Activated CD4-positive, alpha-beta T cell treated with anti-CD3 and anti-CD28 coated beads for 36 hours (primary cell): Measurements from ENCODE around the gene SMIM12. TPM values are rescaled to one million over a fixed set of nuclear protein-coding genes. Genes with fewer than 3 reads are reported as not detected.

ENCODE experiments used
- ATAC-seq: fragments of 200-7000 bp; cut with Tn5 transposase; one replicate; pipeline ENCODE4 v1.10.0; 2021; ENCODE audit warnings: mild to moderate bottlenecking, moderate library complexity
- CTCF ChIA-PET: fragments of 350-600 bp; sonication (Branson Sonifier 250); formaldehyde crosslinking; loops from one replicate; lab custom pipeline; 2021; ENCODE audit warnings: antibody characterized with exemption; lab: Charles Lee
- POLR2A ChIA-PET: fragments of 350-600 bp; sonication (Branson Sonifier 250); formaldehyde crosslinking; loops from one replicate; lab custom pipeline; 2021; ENCODE audit warnings: antibody characterized with exemption, inconsistent platforms; lab: Charles Lee
- DNase-seq: peaks from one replicate; pipeline ENCODE4 v3.0.0-alpha.2; 2020
- H3K27ac Mint-ChIP-seq: one replicate; pipeline ENCODE4 v1.8.0; 2021; ENCODE audit warnings: mixed read lengths
- H3K27me3 Mint-ChIP-seq: one replicate; pipeline ENCODE4 v1.8.0; 2021; ENCODE audit warnings: mixed read lengths
- H3K36me3 Mint-ChIP-seq: one replicate; pipeline ENCODE4 v1.8.0; 2021; ENCODE audit warnings: low read depth, mixed read lengths
- H3K4me1 Mint-ChIP-seq: one replicate; pipeline ENCODE4 v1.8.0; 2021; ENCODE audit warnings: mixed read lengths
- H3K4me3 Mint-ChIP-seq: one replicate; pipeline ENCODE4 v1.8.0; 2021; ENCODE audit warnings: mild to moderate bottlenecking, moderate library complexity, mixed read lengths
- H3K9me3 Mint-ChIP-seq: one replicate; pipeline ENCODE4 v1.8.0; 2021; ENCODE audit warnings: low read depth, mixed read lengths
- intact Hi-C, 2 experiments: fragments of 100-400 bp; cut with DNase I in 1 of 2; cut with micrococcal nuclease in 1 of 2; formaldehyde crosslinking; loops; one replicate each; pipeline versions ENCODE4 v1.14.2 to v1.15.1; 2022 to 2024; cut with DNase I, micrococcal nuclease
- total RNA-seq, 2 experiments: library from RNA; stranded (reverse); gene quantifications; one replicate each; pipeline ENCODE4 v1.2.3, GENCODE V29; 2021

The SMIM12 gene
- total RNA-seq, 2 experiments from 2014 or later, result 42.4 to 45.0 TPM

DNA sequence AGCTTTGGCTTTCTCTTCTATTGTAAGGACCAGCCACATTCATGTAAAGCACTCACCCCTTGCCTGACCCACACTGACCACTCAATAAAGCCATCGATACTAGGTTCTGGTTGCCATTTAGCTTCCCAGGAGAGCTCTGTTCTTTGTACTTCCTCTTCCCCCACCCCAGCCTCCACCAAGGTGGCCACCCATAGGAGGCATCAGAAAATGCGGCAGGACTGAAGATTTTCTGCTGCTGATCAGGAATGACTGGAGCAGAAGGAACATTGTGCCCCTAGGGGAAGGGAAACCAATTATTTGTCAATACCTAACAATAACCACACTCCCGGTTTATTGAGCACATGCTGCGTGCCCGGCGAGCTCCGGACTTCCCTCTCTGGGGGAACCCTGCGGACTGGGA, 5.2 kb upstream of the SMIM12 start:
- Mint-ChIP-seq H3K9me3 (no peaks in the 10 kb centered on the region), H3K27me3 (no peaks in the 10 kb centered on the region), H3K4me3 (peak overlapping the region; percentile 72), H3K36me3 (no peaks in the 10 kb centered on the region), H3K4me1 (peaks cover 34% of the 10 kb centered on the region), H3K27ac (peak overlapping the region; percentile 49)
- intact Hi-C loops, result loop anchor here (5.0 to 10.0 kb wide), 3 partner anchors 210 to 1293 kb away; partner anchors contain the start of genes C1orf216 (in 1 of the 2), MAP7D1 (in 1 of the 2) and ZMYM1 (in 1 of the 2)
- no peak for DNase-seq
- no peak for ATAC-seq
- ChIA-PET POLR2A (no interaction called here), CTCF (interaction anchor here (0.6 to 4.5 kb wide), 4 partner anchors 11 to 78 kb away, joined by 4 to 50 read pairs (median 4); no protein-coding TSS in a partner anchor)

DNA sequence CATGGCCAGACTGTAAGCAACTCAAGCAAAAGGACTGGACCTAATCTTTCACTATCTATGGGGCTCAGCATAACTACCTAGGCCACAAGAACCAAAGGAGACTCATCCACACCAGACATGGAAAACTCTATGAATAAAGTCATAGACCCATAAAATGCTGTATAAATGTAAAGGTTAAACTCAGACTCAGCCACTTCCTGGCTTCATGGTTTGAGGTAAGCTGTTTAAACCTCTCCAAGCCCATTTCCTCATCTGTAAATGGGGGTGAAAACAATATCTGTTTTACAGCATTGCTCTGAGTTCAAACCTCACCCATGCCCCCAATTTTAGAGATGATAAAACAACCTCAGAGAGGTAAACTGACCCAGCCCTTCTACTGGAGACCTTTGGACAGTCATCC, 4.0 kb upstream of the SMIM12 start:
- no peaks in the 10 kb centered on the region for H3K27me3 Mint-ChIP-seq
- H3K4me3 Mint-ChIP-seq, result no peak overlapping the region
- no peaks in the 10 kb centered on the region for H3K9me3 Mint-ChIP-seq
- intact Hi-C loops, result loop anchor here in 1 of 2 experiments (10.0 kb wide), 1 partner anchor 211 kb away; the partner anchor contains the start of gene ZMYM1
- DNase-seq (no peak), ATAC-seq (no peak)
- POLR2A ChIA-PET, result no interaction called here
- no peak overlapping the region for H3K27ac Mint-ChIP-seq
- no peaks in the 10 kb centered on the region for H3K36me3 Mint-ChIP-seq
- CTCF ChIA-PET, result interaction anchor here (4.5 kb wide), 1 partner anchor 10 kb away, joined by 50 read pairs; no protein-coding TSS in a partner anchor
- peaks cover 40% of the 10 kb centered on the region for H3K4me1 Mint-ChIP-seq

DNA sequence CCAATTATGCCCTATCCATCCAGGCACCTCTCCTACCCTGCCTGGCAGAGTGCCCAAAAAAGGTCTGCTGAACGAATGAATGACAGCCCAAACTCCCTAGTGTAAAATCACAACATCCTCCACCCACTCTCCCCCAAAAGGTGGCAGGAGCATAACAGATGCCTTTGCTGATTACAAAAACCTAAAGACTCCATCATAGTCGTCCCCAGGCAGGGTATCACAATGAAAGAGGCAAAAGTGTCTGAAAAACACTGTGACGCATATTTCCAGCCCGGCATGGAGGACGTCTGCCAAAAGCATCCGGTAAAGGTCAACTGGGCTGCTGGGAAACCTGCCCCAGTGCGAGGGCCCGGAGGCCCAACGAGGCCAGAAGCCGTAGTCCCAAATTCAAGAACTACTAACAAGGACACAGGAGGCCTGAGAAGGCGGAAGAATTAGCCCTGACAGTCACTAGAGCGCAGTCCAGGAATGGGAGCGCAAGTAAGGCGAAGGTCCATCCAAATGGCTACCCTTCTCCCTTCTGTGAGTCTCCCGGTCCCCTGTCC, 576 bp downstream of the SMIM12 start:
- H3K36me3 Mint-ChIP-seq, result peaks cover 7% of the 10 kb centered on the region
- ChIA-PET CTCF (interaction anchor here (1.0 to 1.7 kb wide), 5 partner anchors 69 to 697 kb away, joined by 3 to 6 read pairs (median 3); no protein-coding TSS in a partner anchor), POLR2A (interaction anchor here (1.0 kb wide), 1 partner anchor 332 kb away, joined by 5 read pairs; no protein-coding TSS in a partner anchor)
- peak overlapping the region; percentile 99 for H3K27ac Mint-ChIP-seq
- H3K9me3 Mint-ChIP-seq, result no peaks in the 10 kb centered on the region
- peak; percentile 47 for ATAC-seq
- H3K27me3 Mint-ChIP-seq, result no peaks in the 10 kb centered on the region
- peaks cover 45% of the 10 kb centered on the region for H3K4me1 Mint-ChIP-seq
- peak; percentile 71 for DNase-seq
- intact Hi-C loops, result loop anchor here (1.0 to 10.0 kb wide), 8 partner anchors 126 to 786 kb away; partner anchors contain the start of genes ZMYM6 (in 2 of the 2), KIAA0319L (in 1 of the 2), NCDN (in 1 of the 2) and PSMB2 (in 1 of the 2)
- H3K4me3 Mint-ChIP-seq, result peak overlapping the region; percentile 98

GRCh38 chr1:34856697-34857096, 2.9 kb downstream of the SMIM12 start:
- CTCF ChIA-PET, result interaction anchor here (0.8 kb wide), 1 partner anchor 29 kb away, joined by 3 read pairs; no protein-coding TSS in a partner anchor
- H3K27ac Mint-ChIP-seq, result peak overlapping the region; percentile 47
- peaks cover 17% of the 10 kb centered on the region for H3K36me3 Mint-ChIP-seq
- intact Hi-C loops, result loop anchor here (5.0 to 10.0 kb wide), 2 partner anchors 336 to 788 kb away; partner anchors contain the start of genes PSMB2 (in 1 of the 2) and SFPQ (in 1 of the 2)
- ATAC-seq (no peak), DNase-seq (no peak)
- peaks cover 34% of the 10 kb centered on the region for H3K4me1 Mint-ChIP-seq
- no peak overlapping the region for H3K4me3 Mint-ChIP-seq
- H3K9me3 Mint-ChIP-seq, result no peaks in the 10 kb centered on the region
- no peaks in the 10 kb centered on the region for H3K27me3 Mint-ChIP-seq
- POLR2A ChIA-PET, result no interaction called here

GRCh38 chr1:34852677-34853217, 6.8 kb downstream of the SMIM12 start:
- peaks cover 39% of the 10 kb centered on the region for H3K36me3 Mint-ChIP-seq
- intact Hi-C loops, result loop anchor here (1.0 to 10.0 kb wide), 7 partner anchors 14 to 920 kb away; partner anchors contain the start of genes PSMB2 (in 1 of the 2), ZMYM1 (in 1 of the 2) and ZMYM4 (in 1 of the 2)
- peak; percentile 100 for ATAC-seq

DNA sequence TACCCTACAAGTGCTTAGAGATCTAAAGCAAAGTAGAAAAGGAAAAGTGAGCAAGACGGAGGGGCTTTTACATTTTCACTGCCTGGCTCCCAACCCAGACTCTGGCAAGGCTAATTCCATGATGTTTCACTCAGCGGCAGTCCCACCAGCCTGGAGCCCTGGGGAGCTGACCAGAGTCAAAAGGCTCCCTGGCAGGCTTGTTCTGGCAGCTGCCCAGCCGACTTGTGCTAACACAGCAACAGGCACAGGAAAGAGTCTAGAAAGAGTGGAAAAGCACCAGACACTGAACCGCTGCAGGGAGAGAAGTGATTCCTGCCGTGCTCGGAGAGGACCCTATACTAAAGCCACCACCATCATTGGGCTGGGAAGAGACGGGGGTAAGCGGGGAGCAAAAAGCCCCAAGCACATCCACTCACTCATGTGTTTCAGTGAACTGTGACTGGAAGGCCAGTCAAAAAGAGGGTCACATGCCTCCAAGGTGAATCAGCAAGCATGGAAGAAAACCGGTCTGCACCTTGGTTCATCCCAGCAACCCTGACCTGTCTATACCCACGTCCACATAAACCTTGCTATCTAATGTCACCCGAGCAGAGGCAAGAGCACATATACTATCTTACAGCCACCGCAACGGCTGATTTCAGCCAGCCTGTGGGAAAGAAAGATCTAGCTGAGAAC, 8.0 kb downstream of the SMIM12 start:
- Mint-ChIP-seq H3K27me3 (no peaks in the 10 kb centered on the region), H3K4me3 (no peak overlapping the region), H3K27ac (no peak overlapping the region), H3K4me1 (peaks cover 10% of the 10 kb centered on the region), H3K36me3 (peaks cover 39% of the 10 kb centered on the region), H3K9me3 (no peaks in the 10 kb centered on the region)
- ChIA-PET POLR2A (interaction anchor here (0.8 kb wide), 1 partner anchor 65 kb away, joined by 3 read pairs; no protein-coding TSS in a partner anchor), CTCF (interaction anchor here (0.6 to 3.3 kb wide), 7 partner anchors 9 to 1159 kb away, joined by 3 to 50 read pairs (median 8); no protein-coding TSS in a partner anchor)
- ATAC-seq, result no peak
- DNase-seq, result no peak
- intact Hi-C loops, result loop anchor here (1.0 to 10.0 kb wide), 7 partner anchors 15 to 921 kb away; partner anchors contain the start of genes PSMB2 (in 1 of the 2), ZMYM1 (in 1 of the 2) and ZMYM4 (in 1 of the 2)

More at GRCh38 chr1:34852677-34853217, 6.8 kb downstream of the SMIM12 start:
- no peaks in the 10 kb centered on the region for H3K27me3 Mint-ChIP-seq
- peaks cover 17% of the 10 kb centered on the region for H3K4me1 Mint-ChIP-seq
- ChIA-PET POLR2A (interaction anchor here (0.8 kb wide), 1 partner anchor 66 kb away, joined by 3 read pairs; no protein-coding TSS in a partner anchor), CTCF (interaction anchor here (0.6 to 3.3 kb wide), 23 partner anchors 9 to 1094 kb away, joined by 3 to 50 read pairs (median 5); partner anchors contain the start of gene ZMYM6)
- DNase-seq, result peak; percentile 95
- H3K4me3 Mint-ChIP-seq, result no peak overlapping the region
- H3K9me3 Mint-ChIP-seq, result no peaks in the 10 kb centered on the region
- peak overlapping the region; percentile 34 for H3K27ac Mint-ChIP-seq

DNA sequence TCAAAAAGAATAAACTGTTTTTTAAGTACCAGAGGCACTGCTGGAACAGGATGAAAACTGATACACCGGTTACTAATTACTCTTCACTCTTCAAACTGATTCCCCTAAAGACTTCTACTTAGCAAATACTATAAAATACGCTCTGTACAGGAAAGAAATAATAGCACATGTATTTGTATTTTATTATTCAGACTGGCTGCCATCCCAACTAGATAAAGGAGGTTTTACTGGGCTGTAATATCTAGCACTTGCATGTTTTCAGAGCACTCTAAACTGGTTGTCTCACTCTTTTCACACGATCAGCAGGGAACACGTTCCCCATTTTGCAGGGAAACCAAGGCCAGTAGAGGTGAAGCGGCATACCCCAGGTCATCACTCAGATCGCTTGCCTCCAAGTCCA, 9.2 kb downstream of the SMIM12 start:
- Mint-ChIP-seq H3K9me3 (no peaks in the 10 kb centered on the region), H3K27me3 (no peaks in the 10 kb centered on the region), H3K4me1 (peaks cover 7% of the 10 kb centered on the region), H3K4me3 (no peak overlapping the region), H3K36me3 (peaks cover 34% of the 10 kb centered on the region), H3K27ac (no peak overlapping the region)
- POLR2A ChIA-PET, result no interaction called here
- intact Hi-C loops, result loop anchor here in 1 of 2 experiments (5.0 to 10.0 kb wide), 2 partner anchors 794 to 922 kb away; partner anchors contain the start of gene PSMB2
- ATAC-seq, result no peak
- DNase-seq, result no peak
- CTCF ChIA-PET, result no interaction called here

GRCh38 chr1:34847094-34847493, 12.5 kb downstream of the SMIM12 start:
- no peak overlapping the region for H3K4me3 Mint-ChIP-seq
- H3K27ac Mint-ChIP-seq, result no peak overlapping the region
- no peak for ATAC-seq
- peaks cover 4% of the 10 kb centered on the region for H3K4me1 Mint-ChIP-seq
- H3K36me3 Mint-ChIP-seq, result peaks cover 22% of the 10 kb centered on the region
- ChIA-PET CTCF (no interaction called here), POLR2A (no interaction called here)
- H3K9me3 Mint-ChIP-seq, result no peaks in the 10 kb centered on the region
- DNase-seq, result no peak
- intact Hi-C loops, result no loop called here
- no peaks in the 10 kb centered on the region for H3K27me3 Mint-ChIP-seq

DNA sequence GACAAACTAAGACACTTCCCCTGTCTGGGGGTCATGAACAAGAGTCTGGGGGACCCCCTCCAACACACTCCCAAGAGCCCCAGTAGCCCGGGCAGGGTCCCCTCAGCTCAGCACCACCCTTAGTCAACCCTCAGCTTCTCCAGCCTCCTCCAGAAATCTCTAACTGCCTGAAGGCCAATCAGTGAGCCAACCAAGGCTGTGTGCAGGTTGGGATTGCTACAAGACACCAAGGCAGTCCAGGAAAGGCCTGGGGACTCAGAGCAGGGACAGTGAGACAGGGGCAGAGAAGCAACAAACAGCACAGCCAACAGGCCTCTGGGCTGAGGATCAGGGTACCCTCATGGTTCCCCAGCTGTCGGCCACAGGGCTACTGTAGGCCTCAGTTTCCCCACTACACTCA, 13.3 kb downstream of the SMIM12 start:
- Mint-ChIP-seq H3K9me3 (no peaks in the 10 kb centered on the region), H3K27me3 (no peaks in the 10 kb centered on the region), H3K27ac (no peak overlapping the region), H3K36me3 (peaks cover 22% of the 10 kb centered on the region), H3K4me3 (no peak overlapping the region), H3K4me1 (peaks cover 4% of the 10 kb centered on the region)
- intact Hi-C loops, result no loop called here
- POLR2A ChIA-PET, result no interaction called here
- no peak for ATAC-seq
- CTCF ChIA-PET, result no interaction called here
- no peak for DNase-seq

- ChIA-PET CTCF (interaction anchor here (0.6 to 1.2 kb wide), 3 partner anchors 16 to 52 kb away, joined by 3 to 4 read pairs (median 3); no protein-coding TSS in a partner anchor), POLR2A (no interaction called here)
- H3K27ac Mint-ChIP-seq, result no peak overlapping the region
- intact Hi-C loops, result no loop called here
- H3K4me1 Mint-ChIP-seq, result peaks cover 4% of the 10 kb centered on the region
- H3K9me3 Mint-ChIP-seq, result no peaks in the 10 kb centered on the region
- H3K4me3 Mint-ChIP-seq, result no peak overlapping the region
- ATAC-seq, result no peak
- DNase-seq, result no peak
- peaks cover 15% of the 10 kb centered on the region for H3K36me3 Mint-ChIP-seq
- H3K27me3 Mint-ChIP-seq, result no peaks in the 10 kb centered on the region
Observed at GRCh38 chr1:34845131-34845901, 14.2 kb downstream of the SMIM12 start.
